Transverse colon (tissue), 4 donors: ENCODE measurements around the gene TDRD3. TPM values are rescaled to one million over a fixed set of nuclear protein-coding genes. Genes with fewer than 3 reads are reported as not detected.

ENCODE experiments used
- DNase-seq: peaks from one replicate; pipeline ENCODE4 v3.0.0-alpha.2; 2019
- H3K27ac ChIP-seq, 4 donors: fragments of 200-600 bp; sonication (generic); 2 replicates each; pipeline ENCODE4 v1.5.1; 2016 to 2018; ENCODE audit warnings: inconsistent platforms in 4 of 4
- H3K27me3 ChIP-seq: fragments of 200-600 bp; sonication (generic); 2 replicates; pipeline ENCODE4 v1.5.1; 2017; ENCODE audit warnings: inconsistent platforms
- H3K36me3 ChIP-seq, 4 donors: fragments of 200-600 bp; sonication (generic); 2 replicates each; pipeline ENCODE4 v1.5.1; 2017 to 2019; ENCODE audit warnings: inconsistent platforms in 4 of 4
- H3K4me1 ChIP-seq, 4 donors: fragments of 200-600 bp; sonication (generic); 2 replicates each; pipeline ENCODE4 v1.5.1; 2017 to 2020; ENCODE audit warnings: inconsistent platforms in 4 of 4
- H3K4me3 ChIP-seq, 4 donors: fragments of 200-600 bp; sonication (generic); 1 replicate in 1 of 4; 2 replicates in 3 of 4; pipeline versions ENCODE4 v1.5.1 to v1.6.1; 2017 to 2019; ENCODE audit warnings: inconsistent platforms in 4 of 4
- H3K9me3 ChIP-seq, 2 donors: fragments of 200-600 bp; sonication (generic); 2 replicates each; pipeline ENCODE4 v1.5.1; 2017 to 2019; ENCODE audit warnings: inconsistent platforms in 2 of 2
- CTCF ChIP-seq, 5 experiments: fragments of 200-600 bp in 3 of 5; fragments of 450-650 bp in 2 of 5; sonication (generic) in 3 of 5; IDR thresholded peaks; 1 replicate in 2 of 5; 2 replicates in 3 of 5; pipeline ENCODE4 v1.5.1; 2016 to 2017; ENCODE audit warnings: antibody characterized with exemption in 5 of 5, inconsistent platforms in 3 of 5, mild to moderate bottlenecking in 2 of 5, moderate library complexity in 1 of 5
- EP300 ChIP-seq: sonication (generic); formaldehyde crosslinking; IDR thresholded peaks from one replicate; pipeline ENCODE4 v1.6.1; 2017; ENCODE audit warnings: antibody characterized with exemption, low read depth
- POLR2A ChIP-seq: fragments of 450-650 bp; IDR thresholded peaks from one replicate; pipeline ENCODE4 v1.6.1; 2016; ENCODE audit warnings: antibody characterized with exemption, mild to moderate bottlenecking, moderate library complexity
- POLR2AphosphoS5 ChIP-seq, 3 donors: sonication (generic); formaldehyde crosslinking; IDR thresholded peaks; one replicate each; pipeline ENCODE4 v1.6.1; 2016; ENCODE audit warnings: antibody characterized with exemption in 3 of 3
- WGBS, 2 donors: methylation state at CpG; one replicate each; pipeline ENCODE4 v1.1.5; 2018; ENCODE audit warnings: low coverage in 1 of 2; 5-methylcytosine and 5-hydroxymethylcytosine counted together
- in situ Hi-C, 4 donors: fragments of 200-750 bp; cut with MboI; loops; one replicate each; pipeline versions ENCODE4 v1.15.0 to v1.15.1; 2017; ENCODE audit warnings: low sequenced_read_pairs in 3 of 4, low pct_ligation_motif_present in 1 of 4, low pct_unique_long_range_greater_than_20kb in 1 of 4
- intact Hi-C: fragments of 100-400 bp; cut with DNase I; formaldehyde crosslinking; loops from one replicate; pipeline ENCODE4 v1.15.1; 2023; ENCODE audit warnings: low total_unique reads
- total RNA-seq, 4 donors: library from RNA; depleted of rRNA; stranded (reverse); fragments of >200 nt; gene quantifications; one replicate each; pipeline ENCODE4 v1.1.0, GENCODE V29; 2016

Gene TDRD3
- total RNA-seq, 4 donors from 2014 or later: 20.9 to 73.4 (median 33.9) TPM

- intact Hi-C loops: no loop called here
- no peaks in the 10 kb centered on the region for H3K9me3 ChIP-seq
- 85 to 93% methylated on average over 2 of the region's 2 CpGs for WGBS, 2 donors
- no peak for TF ChIP-seq POLR2AphosphoS5 (IDR thresholded peaks at IDR 0.05)
- no peak for TF ChIP-seq POLR2A
- TF ChIP-seq CTCF (IDR thresholded peaks at IDR 0.05): no peak
- no peak for TF ChIP-seq EP300
- peaks cover 0 to 22% (median 7%) of the 10 kb centered on the region in 4 donors for H3K4me1 ChIP-seq
- H3K27ac ChIP-seq: no peak overlapping the region
- in situ Hi-C loops: no loop called here
- no peak for DNase-seq
- no peaks in the 10 kb centered on the region for H3K36me3 ChIP-seq
- H3K4me3 ChIP-seq: no peak overlapping the region
- H3K27me3 ChIP-seq: no peaks in the 10 kb centered on the region
Measured at GRCh38 chr13:60417734-60418133, 20.7 kb downstream of the TDRD3 start.

- intact Hi-C loops: no loop called here
- in situ Hi-C loops: no loop called here
- 37 to 41% methylated on average over 2 of the region's 2 CpGs for WGBS, 2 donors
Measured at GRCh38 chr13:60418954-60419353, 21.9 kb downstream of the TDRD3 start.

GRCh38 chr13:60425332-60425731 lies 28.3 kb downstream of the TDRD3 start:
- DNase-seq: no peak
- TF ChIP-seq POLR2AphosphoS5 (IDR thresholded peaks at IDR 0.05) (no peak), POLR2A (no peak), EP300 (no peak), CTCF (IDR thresholded peaks at IDR 0.05) (no peak)
- in situ Hi-C loops (loop anchor here in 2 of 4 donors (25.0 kb wide), 1 partner anchor 738 kb away; no protein-coding TSS in a partner anchor), intact Hi-C loops (no loop called here)
- no peaks in the 10 kb centered on the region for H3K9me3 ChIP-seq
- H3K36me3 ChIP-seq: no peaks in the 10 kb centered on the region
- no peak overlapping the region for H3K27ac ChIP-seq
- H3K4me1 ChIP-seq: peaks cover 0 to 17% (median 6%) of the 10 kb centered on the region in 4 donors
- H3K27me3 ChIP-seq: no peaks in the 10 kb centered on the region
- WGBS, 2 donors: 72 to 82% methylated on average over 4 of the region's 4 CpGs
- H3K4me3 ChIP-seq: no peak overlapping the region

More at GRCh38 chr13:60418954-60419353, 21.9 kb downstream of the TDRD3 start:
- no peaks in the 10 kb centered on the region for H3K9me3 ChIP-seq
- H3K4me3 ChIP-seq: no peak overlapping the region
- no peaks in the 10 kb centered on the region for H3K27me3 ChIP-seq
- DNase-seq: no peak
- no peaks in the 10 kb centered on the region for H3K36me3 ChIP-seq
- no peak for TF ChIP-seq POLR2A
- no peak for TF ChIP-seq EP300
- TF ChIP-seq POLR2AphosphoS5 (IDR thresholded peaks at IDR 0.05): no peak
- no peak for TF ChIP-seq CTCF (IDR thresholded peaks at IDR 0.05)
- peaks cover 0 to 12% (median 2%) of the 10 kb centered on the region in 4 donors for H3K4me1 ChIP-seq
- peak overlapping the region in 3 of 4 donors; percentile 10 to 28 (median 17) for H3K27ac ChIP-seq

GRCh38 chr13:60426075-60426474 lies 29.1 kb downstream of the TDRD3 start:
- Histone ChIP-seq H3K9me3 (no peaks in the 10 kb centered on the region), H3K27ac (no peak overlapping the region), H3K27me3 (no peaks in the 10 kb centered on the region), H3K4me3 (no peak overlapping the region), H3K4me1 (peaks cover 0 to 17% (median 6%) of the 10 kb centered on the region in 4 donors), H3K36me3 (no peaks in the 10 kb centered on the region)
- in situ Hi-C loops: loop anchor here in 2 of 4 donors (25.0 kb wide), 1 partner anchor 739 kb away; no protein-coding TSS in a partner anchor
- intact Hi-C loops: no loop called here
- DNase-seq: no peak
- WGBS, 2 donors: 52 to 67% methylated on average over 1 of the region's 1 CpG
- no peak for TF ChIP-seq CTCF (IDR thresholded peaks at IDR 0.05)
- no peak for TF ChIP-seq POLR2A
- no peak for TF ChIP-seq POLR2AphosphoS5 (IDR thresholded peaks at IDR 0.05)
- TF ChIP-seq EP300: no peak
